ENCODE measurements around the gene PTPRD. TPM values are rescaled to one million over a fixed set of nuclear protein-coding genes. Genes with fewer than 3 reads are reported as not detected.
"Not testable (repeated sequence)": the region's sequence is repeated elsewhere in the genome, so short reads cannot be mapped to it uniquely, and the experiment has no call there.

Gene PTPRD
- polyA plus RNA-seq, 1 donor, result 55.8 TPM

GRCh38 chr9:9016597-9016996 lies 1596.2 kb downstream of the PTPRD start:
- no peak for DNase-seq (ENCODE audit: low read depth)

DNA sequence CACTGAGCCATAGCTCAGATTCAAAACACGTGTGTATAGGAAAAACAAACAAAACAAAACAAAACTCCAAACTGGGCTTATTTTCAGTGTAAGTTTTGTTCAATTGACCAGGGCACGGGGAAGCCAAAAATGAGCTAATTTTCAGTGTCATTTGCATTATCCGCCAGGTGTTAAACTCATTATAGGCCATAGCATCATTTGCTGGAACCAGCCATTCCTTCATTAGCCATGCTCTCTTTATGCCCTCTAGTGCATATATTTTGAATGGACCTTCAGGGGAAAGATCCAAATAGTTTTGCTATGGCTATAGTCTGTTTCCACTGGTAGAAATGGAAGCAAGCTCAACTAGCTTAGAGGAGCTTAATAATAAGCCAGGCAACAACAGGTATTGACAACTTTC lies 1608.0 kb downstream of the PTPRD start:
- no peak for DNase-seq (ENCODE audit: low read depth)

- no peak for DNase-seq (ENCODE audit: low read depth)
Observed at GRCh38 chr9:9002826-9003583, 1609.8 kb downstream of the PTPRD start.

GRCh38 chr9:8980496-8981013 lies 1632.2 kb downstream of the PTPRD start:
- no peak for DNase-seq (ENCODE audit: low read depth)

GRCh38 chr9:8978334-8978733 lies 1634.5 kb downstream of the PTPRD start:
- DNase-seq (ENCODE audit: low read depth), result no peak

DNA sequence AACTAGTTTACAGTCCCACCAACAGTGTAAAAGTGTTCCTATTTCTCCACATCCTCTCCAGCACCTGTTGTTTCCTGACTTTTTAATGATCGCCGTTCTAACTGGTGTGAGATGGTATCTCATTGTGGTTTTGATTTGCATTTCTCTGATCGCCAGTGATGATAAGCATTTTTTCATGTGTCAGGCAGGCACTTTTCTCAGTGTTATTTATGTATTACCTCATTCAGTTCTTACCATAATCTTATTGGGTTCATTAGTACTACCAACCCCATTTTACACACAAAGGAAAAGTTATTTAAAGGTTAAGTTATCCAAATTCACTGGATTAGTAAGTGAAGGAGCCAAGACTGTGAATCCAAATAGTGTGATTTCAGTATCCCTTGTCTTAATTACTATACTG lies 1644.5 kb downstream of the PTPRD start:
- DNase-seq (ENCODE audit: low read depth), result not testable (repeated sequence)

DNA sequence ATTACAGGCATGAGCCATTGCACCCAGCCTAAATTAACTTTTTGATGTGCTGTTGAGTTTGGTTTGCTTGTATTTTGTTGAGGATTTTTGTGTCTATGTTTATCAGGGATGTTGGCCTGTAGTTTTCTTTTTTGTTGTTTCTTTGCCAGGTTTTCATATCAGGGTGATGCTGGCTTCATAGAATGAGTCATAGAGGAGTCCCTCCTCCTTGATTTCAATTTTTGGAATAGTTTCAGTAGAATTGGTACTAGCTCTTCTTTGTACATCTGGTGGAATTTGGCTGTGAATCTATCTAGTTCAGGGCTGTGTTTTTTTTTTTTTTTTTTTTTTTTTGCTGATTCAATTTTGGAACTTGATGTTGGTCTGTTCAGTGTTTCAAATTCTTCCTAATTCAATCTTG lies 1648.9 kb downstream of the PTPRD start:
- DNase-seq (ENCODE audit: low read depth), result no peak

DNA sequence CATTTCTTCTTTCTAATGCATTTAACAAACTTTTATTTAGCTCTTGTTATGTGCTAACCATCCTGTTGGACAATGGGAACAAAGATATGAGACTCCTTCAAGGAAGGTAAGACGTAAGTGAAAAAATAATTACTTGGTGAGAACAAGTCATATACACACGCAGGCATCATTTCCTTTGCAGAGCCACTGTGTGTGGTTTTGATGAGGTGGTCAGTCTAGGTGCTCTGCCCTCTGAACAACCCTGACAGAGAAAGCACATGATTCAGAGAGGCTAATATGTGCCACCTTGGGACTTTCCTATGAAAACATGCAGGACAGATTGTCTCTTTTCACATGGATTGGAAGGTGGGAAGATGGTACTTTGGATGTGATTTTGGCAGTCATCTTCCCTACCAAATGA lies 1650.7 kb downstream of the PTPRD start:
- no peak for DNase-seq (ENCODE audit: low read depth)

GRCh38 chr9:8961186-8961851 lies 1651.5 kb downstream of the PTPRD start:
- peak; percentile 54 for DNase-seq (ENCODE audit: low read depth)

DNA sequence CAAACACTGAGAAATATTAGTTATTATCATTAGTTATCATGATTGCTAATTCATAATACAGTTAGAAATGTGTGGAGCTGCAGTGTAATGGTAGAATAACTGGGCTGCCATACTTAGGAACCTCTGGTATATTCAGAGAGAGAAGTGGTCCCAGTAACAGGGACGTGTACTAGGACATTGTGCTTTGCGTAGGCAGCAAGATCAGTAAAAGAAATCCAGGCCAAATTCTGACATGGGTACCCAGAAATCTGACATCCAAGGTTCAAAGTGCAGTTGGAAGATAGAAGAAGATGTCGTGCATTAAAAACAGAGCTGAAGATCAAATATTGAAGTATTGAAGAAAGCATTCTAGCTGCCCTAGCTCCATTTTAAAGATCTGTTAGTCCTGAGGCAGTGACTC lies 1652.5 kb downstream of the PTPRD start:
- no peak for DNase-seq (ENCODE audit: low read depth)

DNA sequence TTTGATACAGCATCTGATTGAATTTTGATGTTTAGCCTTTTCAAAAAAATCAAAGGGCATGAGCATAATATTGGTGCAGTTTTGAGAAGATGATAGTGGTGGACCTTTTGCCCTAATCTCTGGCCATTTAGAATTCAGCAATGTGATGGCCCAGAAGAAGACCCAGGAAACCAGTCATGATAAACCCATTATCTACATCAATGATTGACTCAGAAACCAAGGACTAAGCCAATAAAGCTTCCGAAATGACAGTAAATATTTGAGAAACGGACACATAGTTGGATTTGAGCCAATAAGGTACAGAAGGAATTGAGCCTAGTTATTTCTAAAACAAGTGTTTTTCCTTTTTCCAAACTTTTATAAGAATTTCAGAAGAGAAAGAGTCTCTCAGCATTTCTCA lies 1654.4 kb downstream of the PTPRD start:
- DNase-seq (ENCODE audit: low read depth), result no peak

- DNase-seq (ENCODE audit: low read depth), result no peak
Observed at GRCh38 chr9:8955315-8955714, 1657.5 kb downstream of the PTPRD start.

DNA sequence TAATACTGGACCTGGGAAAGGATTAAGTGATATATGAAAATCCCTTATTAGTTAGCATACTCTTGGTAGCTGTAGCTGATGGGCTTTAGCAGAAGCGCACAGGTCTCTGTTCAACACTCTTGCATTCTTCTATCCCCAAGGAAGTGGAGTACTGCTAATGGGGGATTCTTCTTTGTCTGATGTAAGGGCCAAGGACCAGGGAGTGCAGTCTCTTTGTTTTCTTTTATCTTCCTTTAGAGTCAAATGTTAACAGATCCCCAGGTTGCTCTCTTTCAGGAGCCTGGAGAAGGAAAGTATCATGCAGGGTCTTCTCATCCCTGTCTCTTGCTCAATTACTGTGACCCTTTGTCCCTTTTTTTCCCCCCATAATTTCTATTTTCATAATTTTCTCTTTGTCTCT lies 1666.3 kb downstream of the PTPRD start:
- no peak for DNase-seq (ENCODE audit: low read depth)

- DNase-seq (ENCODE audit: low read depth), result no peak
Observed at GRCh38 chr9:8943392-8943791, 1669.4 kb downstream of the PTPRD start.

GRCh38 chr9:8940650-8941049 lies 1672.2 kb downstream of the PTPRD start:
- DNase-seq (ENCODE audit: low read depth), result no peak

DNA sequence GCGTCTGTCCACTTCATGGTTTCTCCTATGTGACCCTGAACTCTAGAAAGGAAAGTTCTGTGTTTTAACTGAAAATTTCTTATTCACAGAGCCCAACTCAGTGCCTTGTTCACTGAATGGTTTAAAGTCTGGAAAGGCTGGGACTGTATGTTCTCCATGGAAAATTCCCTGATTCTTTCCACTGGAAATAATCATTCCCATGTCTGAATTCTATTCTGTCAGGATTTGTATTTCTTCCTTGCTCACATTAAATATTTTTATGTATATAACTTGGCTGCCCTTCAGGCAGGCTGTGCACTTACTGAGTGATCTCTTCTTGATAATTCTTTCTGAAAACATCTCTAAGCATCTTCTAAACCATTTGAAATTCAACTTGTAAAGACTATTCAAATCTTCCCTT lies 1686.3 kb downstream of the PTPRD start:
- no peak for DNase-seq (ENCODE audit: low read depth)

DNA sequence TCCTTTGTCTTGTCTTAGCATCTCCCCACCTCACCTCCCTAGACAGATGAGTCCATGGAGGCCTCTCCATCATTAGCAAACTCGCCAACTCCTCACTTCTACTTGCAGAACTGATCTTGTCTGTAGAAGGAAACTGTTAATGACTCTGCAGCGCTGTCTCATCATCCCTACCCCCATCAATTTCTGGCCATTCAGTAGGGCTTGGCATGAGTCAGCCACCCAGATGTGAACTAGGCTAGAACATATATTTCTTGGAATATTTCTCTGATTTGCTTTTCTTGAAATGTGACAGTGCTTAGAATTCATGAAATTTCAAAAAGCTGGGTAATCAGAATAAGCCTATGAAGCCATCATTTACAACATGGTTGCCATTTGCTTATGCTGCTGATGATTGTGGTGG lies 1688.2 kb downstream of the PTPRD start:
- no peak for DNase-seq (ENCODE audit: low read depth)

GRCh38 chr9:8920478-8921183 lies 1692.2 kb downstream of the PTPRD start:
- not testable (repeated sequence) for DNase-seq (ENCODE audit: low read depth)

DNA sequence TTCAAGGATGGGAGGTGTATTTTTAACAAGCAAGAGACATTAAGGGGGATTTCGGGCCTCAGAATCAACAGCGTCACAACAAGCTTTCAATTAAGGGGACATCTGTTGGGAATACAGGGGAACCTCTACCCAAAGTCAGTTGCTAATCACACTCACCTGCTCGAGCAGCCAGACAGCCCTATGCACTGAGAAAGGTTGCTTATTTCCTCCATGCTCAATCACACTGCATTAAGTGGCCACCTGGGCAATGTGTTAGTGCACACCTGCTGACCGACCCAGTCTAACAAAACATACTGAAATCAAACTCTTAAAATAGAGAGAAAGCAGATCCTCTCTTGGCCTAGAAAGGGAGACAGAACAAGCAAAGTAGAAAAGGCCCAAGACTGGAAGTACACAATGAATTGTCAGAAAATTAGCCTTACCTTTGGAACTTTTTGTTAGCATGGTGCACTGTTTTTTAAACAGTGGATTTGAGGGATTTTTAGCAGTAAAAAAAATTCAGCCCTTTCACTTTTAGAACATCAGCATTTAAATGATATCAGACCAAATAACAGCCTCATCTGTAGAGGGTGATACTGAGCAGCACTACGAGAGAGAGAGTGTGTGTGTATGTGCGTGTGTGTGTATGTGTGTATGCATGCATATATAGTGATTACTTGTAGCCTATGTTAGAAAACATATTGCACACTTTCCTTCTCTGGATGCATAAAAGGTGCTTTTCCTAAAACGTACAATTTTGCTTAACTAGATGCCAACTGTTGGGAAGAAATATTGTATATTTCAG lies 1694.7 kb downstream of the PTPRD start:
- no peak for DNase-seq (ENCODE audit: low read depth)

DNA sequence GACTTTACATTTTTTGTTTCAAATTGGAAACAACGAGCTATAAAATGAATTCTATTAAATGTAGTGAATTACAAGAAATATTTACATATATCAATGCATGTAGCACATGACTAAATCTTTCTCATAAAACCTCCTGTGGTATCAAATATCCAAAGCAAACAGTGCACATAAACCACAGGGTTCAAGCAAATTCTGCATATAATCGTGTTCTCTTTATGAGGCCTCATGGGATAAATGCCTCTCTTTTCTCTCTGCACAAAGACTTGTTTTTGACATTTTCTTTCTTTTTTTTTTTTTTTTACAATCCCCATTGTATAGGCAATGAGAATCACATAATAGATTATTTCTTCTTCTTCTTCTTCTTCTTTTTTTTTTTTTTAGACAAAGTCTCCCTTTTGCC lies 1696.0 kb downstream of the PTPRD start:
- DNase-seq (ENCODE audit: low read depth), result no peak

DNA sequence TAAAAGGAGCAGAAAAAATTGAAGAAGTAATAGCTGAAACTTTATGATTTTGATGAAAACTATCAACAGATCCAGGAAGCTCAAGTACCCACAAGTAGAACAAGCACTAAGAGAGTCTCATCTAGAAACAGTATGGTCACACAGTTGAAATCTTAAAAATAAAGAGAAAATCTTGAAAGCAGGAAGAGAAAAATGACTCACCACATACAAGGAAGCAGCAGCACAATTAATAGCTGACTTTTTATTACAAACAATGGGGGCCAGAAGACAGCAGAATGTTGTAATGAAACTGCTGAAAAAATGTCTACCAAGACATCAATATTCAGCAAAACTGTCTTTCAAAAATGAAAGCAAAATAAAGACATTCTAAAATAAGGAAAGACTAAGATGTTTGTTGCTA lies 1704.9 kb downstream of the PTPRD start:
- no peak for DNase-seq (ENCODE audit: low read depth)

DNA sequence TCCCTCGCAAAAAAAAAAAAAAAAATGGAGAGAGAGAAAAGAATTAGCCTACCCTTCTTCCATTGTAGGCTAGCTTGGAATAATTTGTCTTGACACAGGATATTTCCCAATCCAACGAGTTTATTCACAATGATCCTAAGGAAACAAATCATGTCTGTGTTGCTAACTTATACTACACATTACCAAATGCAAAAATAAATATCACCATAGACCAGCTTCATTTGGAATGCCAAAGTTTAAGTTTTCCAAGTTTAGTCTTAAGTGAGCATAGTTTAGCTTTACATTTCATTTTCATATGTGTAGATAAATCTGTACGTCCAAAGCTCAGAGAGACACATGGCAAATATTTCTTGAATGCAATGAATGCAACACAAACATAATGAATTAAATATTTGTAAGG lies 1707.1 kb downstream of the PTPRD start:
- no peak for DNase-seq (ENCODE audit: low read depth)

Data from forelimb muscle (tissue), 1 donor.